HG03108 (cell line): Measurements from ENCODE around the gene EIF2D.
"Not testable (repeated sequence)": the region's sequence is repeated elsewhere in the genome, so short reads cannot be mapped to it uniquely, and the experiment has no call there.

Experiments
- ATAC-seq: cut with Tn5 transposase; IDR thresholded peaks from one replicate; pipeline ENCODE4 v1.9.1; 2021; ENCODE audit warnings: moderate library complexity; ENCODE audit not compliant: unreplicated experiment

EIF2D gene, protein sequence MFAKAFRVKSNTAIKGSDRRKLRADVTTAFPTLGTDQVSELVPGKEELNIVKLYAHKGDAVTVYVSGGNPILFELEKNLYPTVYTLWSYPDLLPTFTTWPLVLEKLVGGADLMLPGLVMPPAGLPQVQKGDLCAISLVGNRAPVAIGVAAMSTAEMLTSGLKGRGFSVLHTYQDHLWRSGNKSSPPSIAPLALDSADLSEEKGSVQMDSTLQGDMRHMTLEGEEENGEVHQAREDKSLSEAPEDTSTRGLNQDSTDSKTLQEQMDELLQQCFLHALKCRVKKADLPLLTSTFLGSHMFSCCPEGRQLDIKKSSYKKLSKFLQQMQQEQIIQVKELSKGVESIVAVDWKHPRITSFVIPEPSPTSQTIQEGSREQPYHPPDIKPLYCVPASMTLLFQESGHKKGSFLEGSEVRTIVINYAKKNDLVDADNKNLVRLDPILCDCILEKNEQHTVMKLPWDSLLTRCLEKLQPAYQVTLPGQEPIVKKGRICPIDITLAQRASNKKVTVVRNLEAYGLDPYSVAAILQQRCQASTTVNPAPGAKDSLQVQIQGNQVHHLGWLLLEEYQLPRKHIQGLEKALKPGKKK

DNA sequence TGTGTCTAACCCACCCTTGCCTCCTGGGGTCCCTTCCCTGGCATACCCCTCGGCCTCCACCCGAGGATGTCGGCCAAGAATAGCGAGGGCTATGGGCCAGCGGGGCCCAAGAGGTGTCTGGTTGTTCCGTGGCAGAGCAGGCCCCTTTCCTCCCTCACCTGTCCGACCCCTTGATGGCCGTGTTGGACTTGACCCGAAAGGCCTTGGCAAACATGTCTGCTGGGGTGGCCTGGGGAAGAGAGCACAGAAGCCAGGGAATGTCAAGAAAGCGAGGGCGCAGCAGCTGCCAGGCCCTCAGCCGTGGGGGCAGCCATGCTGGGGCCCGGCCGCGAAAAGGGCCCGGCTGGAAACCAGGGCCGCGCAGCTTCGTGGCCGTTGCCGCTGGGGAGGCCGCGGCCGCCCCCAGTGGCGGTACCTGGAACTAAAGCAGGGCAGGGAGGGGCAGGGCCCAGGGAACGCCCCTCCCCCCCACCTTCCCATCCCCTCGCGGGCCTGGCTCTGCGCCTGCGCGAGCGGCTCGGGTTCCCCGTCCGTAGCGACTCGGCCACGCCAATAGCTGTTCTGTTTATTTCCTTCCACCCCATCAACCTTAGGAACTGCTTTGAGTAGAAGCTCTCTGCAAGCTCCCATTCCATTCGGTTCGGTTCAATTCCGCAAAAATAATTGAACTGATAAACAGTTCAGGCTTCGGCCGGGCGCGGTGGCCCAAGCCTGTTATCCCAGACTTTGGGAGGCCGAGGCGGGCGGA lies at the start of gene EIF2D:
Gene EIF2D (minus strand): TSS at position 337 of the 748 bp plus-strand sequence. CDS start 123 bp downstream, at position 214.
- ATAC-seq: peak; percentile 79

DNA sequence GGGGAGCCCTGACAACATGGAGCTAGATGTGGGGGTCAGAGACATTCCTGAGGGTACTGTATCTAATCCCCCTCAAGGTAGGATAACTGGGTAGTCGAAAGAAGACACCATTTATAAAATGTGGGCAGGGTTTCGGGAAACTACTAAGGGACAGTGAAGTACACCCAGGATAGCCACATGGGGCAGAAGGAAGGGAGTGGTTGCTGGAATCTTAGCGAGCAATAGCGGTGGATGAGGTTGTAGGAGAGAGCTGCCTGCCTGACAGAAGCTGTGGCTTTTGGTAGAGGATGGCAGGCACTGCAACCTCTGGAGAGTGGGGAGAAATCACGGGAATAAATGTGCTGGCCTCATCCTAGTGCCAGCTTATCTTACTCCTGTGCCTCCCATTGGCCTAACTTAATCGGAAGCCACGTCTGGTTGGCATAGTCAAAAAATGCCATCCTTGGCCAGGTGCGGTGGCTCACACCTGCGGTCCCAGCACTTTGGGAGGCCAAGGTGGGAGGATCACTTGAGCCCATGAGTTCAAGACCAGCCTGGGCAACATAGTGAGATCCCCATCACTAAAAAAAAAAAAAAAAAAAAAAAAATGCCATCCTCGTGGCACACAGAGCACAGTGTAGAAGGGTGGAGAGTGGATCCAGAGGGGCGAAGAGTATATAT lies 49.0 kb upstream of the EIF2D start:
- ATAC-seq: no peak

DNA sequence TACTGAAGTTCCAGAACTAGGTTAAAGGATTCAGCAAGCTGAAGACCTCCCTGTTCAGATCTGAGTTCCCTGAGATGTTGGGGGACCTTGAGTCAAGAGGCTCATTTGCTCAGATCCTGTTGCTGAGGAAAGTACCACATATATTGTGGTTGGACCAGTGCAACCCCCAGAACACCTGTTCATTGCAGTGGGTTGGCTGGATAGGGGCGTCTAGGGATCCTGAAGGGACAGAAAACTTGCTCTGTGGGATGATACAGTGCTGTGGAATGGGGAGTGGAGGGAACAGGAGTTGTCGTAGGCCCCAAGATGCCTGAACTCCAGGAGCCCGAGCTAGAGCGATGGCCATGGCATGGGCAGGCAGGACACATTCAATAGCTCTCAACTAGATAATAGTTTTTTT lies 47.9 kb upstream of the EIF2D start:
- ATAC-seq: no peak

DNA sequence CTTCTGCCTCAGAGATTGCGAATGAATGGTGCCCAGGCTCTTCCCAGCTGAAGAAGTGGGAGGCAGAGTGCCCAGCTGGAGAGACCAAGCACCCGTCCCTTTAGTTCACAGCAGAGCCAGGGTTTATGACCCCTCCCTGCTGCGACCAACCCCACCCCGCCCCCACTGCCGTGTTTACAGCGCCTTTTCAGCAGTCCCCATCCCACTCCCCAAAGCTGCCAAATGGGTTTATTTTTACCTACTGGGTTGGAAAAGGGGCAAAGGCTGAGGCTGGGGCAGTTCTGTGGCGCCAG lies 46.7 kb upstream of the EIF2D start:
- no peak for ATAC-seq

DNA sequence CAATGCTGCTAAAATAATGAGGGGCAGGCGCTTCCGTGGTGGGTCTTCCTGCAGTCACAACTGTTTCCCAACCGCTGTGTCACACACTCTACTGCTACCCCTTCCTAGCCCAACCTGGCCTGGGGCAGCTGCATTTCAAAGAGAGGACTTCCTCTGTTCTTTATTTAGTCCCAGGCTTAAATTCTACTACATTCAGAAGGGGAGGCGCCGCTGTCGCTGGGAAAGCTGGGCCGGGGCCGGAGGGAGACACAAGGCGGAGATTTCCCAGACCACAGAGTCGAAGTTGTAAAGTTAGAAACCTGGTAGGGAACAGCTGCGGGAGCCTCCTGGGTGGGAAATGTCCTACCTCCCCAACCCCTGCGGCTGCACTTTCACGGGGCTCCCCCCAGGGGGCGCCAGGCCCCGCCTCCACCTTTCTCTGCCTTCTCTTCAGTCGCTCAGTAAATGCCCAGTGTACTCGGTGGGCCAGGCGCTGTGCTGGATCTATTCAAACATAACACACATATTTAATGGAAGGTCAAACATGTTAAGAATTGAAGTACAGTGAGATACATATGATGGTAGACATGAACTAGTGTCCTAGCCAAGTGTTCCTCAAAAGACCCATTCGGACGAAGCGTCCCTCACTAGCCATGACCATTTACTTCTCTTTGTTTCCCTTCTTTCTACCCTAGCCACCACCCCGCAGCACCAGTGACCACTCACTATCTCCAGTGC lies 46.2 kb upstream of the EIF2D start:
- no peak for ATAC-seq

DNA sequence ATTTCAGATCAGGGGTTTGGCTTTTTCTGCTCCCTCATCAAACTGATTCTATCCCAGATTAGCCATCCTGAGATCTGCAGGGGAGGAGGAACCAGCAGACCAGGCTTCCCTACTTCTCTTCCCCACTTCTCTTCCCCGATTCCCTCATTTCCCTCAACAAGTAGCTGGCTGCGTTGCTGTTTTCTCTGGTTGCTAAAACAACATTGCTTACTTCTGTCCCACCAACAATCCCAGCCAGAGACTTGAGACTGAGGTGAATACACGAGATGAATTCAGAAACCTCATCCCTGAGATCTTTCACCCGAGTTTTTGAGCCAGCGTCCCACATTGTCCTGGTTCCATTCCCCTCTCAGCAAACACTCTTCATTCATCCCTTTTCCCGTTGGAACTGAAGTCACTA lies 45.5 kb upstream of the EIF2D start:
- ATAC-seq: no peak

DNA sequence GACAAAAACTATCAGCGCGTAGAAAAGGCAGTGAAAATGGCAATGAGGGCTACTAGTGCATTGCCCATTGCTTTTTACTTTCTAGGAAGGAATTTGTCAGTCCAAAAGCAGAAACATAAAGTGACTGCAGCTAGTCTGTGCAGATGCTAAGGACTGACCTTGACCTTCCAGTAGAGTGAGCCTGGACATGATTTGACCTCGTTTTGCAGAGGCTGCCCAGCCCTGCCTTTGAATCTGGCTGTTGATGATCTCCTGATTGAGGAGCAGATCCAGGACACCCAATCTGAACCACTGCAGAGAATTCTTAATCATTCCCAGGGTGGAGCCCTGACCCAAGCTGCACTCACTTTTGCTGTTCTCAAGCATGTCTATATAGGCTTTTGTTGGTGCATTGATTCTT lies 44.7 kb upstream of the EIF2D start:
- no peak for ATAC-seq

DNA sequence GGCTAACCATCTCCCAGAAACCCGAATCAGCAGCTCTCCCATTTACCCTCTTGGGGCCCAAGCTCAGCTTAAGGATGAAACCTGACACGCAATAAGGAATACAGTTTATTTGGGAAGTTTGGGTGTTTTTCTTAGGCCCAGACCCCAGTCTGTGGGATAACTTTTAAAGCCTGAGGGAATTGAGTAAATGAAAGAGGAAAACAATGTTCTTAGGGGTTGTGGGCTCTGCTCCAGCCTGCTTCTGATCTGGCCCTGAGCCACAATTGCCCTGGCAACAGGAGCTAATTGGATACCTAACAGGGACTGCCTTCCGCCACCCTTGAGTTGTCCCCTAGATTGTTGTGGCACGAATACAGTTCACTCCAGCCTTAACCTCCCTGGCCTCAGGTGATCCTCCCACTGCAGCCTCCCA lies 43.2 kb upstream of the EIF2D start:
- ATAC-seq: no peak

DNA sequence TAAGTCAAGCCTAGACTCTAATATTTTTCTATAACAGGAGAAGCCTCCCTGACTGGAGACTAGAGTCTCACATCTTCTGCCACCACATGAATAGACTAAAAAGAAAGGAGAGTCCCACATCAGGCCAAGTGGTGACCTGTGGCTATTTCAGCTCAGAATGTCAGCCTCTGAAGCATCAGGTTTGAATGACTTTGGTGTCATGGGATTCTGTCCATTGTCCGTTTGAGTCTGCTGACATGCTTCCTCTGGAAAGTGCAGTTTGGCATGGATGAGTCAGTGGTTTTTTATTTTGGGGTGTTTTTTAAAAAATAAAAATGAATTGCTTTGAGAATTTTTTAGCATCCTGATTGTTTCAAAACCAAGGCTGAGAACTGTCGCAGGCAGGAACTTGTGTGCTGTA lies 42.6 kb upstream of the EIF2D start:
- no peak for ATAC-seq

DNA sequence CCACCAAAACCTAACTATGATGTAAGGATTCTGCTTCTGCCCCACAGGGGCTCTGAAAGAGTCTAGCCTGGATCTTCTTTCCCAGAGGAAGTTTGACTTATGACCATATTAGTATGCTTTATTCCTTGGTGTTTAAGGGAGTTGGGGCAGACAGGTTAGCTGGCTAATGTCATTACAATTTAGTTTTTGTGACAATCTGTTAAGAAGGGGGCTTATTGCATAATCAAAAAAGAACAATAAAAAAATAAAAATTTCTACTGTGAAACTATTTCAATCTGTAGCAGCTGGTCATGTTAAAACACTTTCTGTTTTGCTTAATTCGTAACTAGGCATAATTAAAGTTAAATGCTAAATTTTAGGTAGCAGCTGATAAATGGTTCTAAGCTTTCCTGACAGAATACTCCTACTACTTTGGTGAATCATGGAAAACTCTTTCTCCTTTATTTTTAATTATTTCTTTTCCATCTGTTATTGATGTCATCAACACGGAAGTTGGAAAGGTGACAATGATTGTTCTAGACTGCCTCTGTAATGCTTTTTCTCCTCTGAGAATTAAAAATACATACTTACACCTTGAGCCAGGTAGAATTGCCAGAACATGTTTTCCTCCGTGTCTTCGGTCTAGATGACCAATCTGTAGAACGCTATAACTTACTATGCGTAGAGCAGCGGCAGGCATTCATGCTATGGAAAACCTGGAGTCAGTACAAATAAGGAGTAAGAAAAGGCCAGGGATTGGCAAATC lies 41.6 kb upstream of the EIF2D start:
- no peak for ATAC-seq

DNA sequence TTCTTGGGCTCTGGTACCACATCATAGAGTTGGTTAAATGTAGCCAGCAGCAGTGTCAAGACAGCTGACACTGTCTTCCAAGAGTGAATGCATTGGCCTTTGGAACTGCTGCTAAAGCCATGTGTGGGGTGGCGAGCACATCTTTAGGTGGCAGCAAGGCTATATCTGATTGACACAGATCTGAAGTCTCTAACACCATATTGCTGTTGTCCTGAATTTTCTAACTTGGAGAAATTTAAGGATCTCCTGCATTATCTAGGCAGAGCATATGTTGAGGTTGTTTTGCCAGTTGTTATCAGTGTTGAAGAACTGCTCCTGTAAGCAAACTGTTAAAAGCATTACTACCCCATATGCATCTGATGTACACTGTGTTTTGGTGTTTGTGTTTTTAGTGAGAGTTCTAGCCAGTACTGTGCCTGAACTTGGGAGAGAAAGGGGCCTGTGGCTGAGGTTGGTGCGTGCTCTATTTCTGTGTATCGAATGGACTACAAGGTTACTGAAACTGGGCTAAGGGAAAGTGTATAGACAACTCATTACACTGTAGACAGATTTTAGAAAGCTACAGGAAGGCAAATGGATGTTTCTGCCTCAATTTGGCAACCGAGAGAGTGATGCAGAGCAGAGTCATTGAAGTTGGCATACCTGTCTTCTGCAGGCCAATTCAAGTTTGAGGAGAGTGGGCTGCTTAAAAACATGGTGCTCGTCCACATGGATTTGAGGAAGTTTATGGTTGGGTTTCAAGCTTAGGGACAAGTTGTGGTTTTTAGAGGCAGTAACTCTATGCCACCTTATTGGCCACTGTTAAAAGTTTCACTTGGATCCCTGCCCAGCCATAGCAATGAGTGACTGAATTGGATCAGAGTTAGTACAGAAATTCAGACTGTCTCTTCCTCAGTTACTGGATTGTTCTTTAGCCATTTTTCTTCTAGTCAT lies 40.0 kb upstream of the EIF2D start:
- no peak for ATAC-seq

DNA sequence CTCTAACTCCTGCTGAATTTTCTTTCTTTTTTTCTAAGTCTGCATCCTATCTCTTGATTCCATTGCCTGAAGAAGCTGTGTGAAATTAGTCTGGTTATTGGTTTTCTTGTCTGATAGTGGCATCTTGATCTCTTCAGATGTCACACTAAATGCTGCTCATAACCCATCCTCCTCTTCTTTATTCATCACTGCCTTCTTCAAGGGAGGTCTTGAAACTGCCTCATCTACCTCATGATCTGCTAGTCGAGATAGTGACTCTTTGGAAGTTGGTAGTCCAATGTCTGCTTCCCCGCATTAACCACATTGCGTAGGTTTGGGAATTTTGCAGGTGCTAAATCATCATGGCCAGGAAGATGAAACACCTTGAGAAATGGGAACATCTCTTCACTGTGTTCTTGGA lies 38.7 kb upstream of the EIF2D start:
- ATAC-seq: no peak

DNA sequence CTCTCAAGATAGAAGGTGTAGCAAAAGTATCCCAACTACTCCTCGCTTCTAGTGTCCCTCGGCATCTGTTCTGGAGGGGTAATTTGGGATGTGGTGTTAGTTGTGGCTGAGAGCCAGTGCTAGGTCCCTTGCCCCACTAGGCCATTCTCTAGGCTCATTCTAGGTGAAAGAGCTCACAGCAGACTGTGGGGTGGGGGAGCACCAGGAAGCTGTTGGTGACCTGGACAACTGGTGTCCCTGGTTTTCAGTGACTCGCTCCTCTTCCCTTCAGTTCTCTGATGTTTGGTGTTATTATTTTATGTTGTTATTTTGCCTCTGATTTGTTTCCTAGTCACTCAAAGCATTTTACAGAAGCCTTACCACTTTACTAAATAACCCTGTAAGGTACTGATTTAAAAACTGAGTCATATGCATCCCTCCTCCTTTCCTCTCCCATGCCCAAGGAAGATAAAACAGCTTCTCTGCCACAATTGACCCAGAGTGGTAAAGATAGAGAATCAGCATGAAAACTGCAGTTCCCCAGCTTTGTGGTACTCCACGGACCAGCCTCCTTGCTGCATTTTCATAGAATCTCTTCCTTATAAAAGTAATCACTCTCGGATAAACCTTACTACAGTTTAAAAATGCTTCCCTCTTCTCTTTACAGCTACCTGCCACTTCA lies 37.1 kb upstream of the EIF2D start:
- ATAC-seq: no peak

DNA sequence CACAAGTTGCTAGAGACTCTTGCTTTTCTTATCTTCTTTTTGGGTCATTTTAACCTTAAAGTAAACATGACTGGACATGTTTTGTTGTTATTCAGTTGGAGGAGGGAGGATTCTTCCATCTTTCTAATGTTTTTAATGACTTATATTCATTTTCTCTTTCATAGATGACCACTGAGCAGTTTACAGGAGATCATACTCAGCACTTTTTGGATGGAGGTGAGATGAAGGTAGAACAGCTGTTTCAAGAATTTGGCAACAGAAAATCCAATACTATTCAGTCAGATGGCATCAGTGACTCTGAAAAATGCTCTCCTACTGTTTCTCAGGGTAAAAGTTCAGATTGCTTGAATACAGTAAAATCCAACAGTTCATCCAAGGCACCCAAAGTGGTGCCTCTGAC lies 35.0 kb upstream of the EIF2D start:
- ATAC-seq: no peak

DNA sequence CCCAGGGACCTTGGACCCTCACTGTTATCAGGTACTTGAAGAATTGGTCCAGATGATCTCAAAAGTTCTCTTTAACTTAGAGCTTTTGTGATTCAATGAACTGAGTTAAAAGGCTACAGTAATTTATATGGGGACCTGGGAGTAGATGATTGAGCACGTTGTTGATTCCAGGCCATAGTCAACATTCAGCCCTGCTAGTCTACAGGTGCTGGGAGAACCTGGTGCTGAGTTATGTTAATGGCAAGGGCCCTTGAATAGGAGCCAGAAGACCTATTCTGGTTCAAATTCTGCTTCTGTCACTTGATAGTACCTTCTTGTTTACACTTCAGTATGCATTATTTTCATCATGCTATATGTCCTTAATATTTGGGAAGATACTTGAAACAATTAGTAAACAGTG lies 34.2 kb upstream of the EIF2D start:
- ATAC-seq: no peak

DNA sequence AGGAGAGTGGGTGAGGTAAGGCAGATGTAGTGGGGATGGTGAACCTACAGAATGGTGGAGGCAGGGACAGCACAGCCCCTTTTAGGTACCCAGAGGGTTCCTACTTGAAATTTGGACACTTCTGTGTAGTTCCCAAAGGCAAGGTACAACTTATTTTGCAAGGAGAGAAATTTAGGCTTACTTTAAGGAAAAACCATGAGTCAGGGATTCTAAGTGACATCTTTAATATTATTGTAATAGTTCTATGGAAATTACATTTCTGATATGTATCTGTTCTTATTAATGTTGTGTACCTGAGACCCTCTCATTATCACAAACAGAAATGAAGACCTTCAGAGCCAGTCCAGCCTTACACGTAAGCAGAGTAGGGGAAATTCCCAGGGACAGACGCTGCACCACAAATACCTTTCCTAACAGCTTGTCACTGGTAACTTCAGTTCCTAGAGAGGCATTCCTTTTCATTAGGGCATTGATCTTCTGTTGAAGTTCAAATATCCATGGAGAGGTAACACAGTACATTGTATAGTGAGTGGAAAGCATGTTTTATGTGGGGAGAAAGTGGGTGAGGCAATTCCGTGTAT lies 30.9 kb upstream of the EIF2D start:
- ATAC-seq: no peak

DNA sequence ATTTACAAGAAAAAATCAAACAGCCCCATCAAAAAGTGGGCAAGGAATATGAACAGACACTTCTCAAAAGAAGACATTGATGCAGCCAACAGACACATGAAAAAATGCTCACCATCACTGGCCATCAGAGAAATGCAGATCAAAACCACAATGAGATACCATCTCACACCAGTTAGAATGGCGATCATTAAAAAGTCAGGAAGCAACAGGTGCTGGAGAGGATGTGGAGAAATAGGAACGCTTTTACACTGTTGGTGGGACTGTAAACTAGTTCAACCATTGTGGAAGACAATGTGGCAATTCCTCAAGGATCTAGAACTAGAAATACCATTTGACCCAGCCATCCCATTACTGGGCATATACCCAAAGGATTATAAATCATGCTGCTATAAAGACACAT lies 29.8 kb upstream of the EIF2D start:
- not testable (repeated sequence) for ATAC-seq

DNA sequence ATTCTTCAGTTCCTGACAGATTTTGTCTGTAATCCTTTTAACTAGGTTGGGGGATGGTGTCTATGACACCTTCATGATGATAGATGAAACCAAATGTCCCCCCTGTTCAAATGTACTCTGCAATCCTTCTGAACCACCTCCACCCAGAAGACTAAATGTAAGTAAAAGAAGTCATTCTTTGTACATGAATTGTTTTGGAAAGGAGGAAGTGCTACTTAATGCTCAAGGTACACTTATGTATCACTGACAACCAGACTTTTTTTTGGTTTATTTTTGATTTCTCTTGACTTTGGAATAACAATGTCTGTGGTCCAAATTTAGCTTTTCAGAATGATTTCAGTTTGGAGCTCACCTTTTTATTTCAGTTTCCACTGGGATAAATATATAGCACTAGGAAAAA lies 25.3 kb upstream of the EIF2D start:
- no peak for ATAC-seq
